HepG2 (cell line): ENCODE measurements around the gene HLCS. TPM values are rescaled to one million over a fixed set of nuclear protein-coding genes. Genes with fewer than 3 reads are reported as not detected.

Source experiments
- CENPT ChIP-seq: sonication (generic); formaldehyde crosslinking; IDR thresholded peaks from 2 replicates; pipeline ENCODE4 v1.8.0; 2022; ENCODE audit warnings: low read depth, mild to moderate bottlenecking, moderate library complexity, missing genetic modification reagents
- ETV6 ChIP-seq: sonication (generic); formaldehyde crosslinking; conservative IDR thresholded peaks from 2 replicates; pipeline ENCODE4 v1.4.0; 2020; ENCODE audit warnings: missing genetic modification reagents
- FOXJ3 ChIP-seq: sonication (generic); formaldehyde crosslinking; IDR thresholded peaks from 2 replicates; pipeline ENCODE4 v1.4.0; 2020; ENCODE audit warnings: missing genetic modification reagents, mild to moderate bottlenecking, borderline replicate concordance
- HOXA3 ChIP-seq: sonication (generic); formaldehyde crosslinking; IDR thresholded peaks from 2 replicates; pipeline ENCODE4 v1.5.0; 2020; ENCODE audit warnings: missing genetic modification reagents
- HOXA7 ChIP-seq: sonication (generic); formaldehyde crosslinking; IDR thresholded peaks from 2 replicates; pipeline ENCODE4 v1.8.1; 2022; ENCODE audit warnings: mild to moderate bottlenecking, missing genetic modification reagents, moderate library complexity
- IRF2 ChIP-seq: IDR thresholded peaks from 2 replicates; pipeline ENCODE4 v1.6.1; 2018; ENCODE audit warnings: missing genetic modification reagents, missing compliant biosample characterization
- NFIC ChIP-seq: IDR thresholded peaks from 2 replicates; pipeline ENCODE4 v1.6.1; 2012; ENCODE audit warnings: mild to moderate bottlenecking, low read length, inconsistent platforms
- NFRKB ChIP-seq: fragments of 450-650 bp; IDR thresholded peaks from 2 replicates; pipeline ENCODE4 v1.6.1; 2017
- RARA ChIP-seq: IDR thresholded peaks from 2 replicates; pipeline ENCODE4 v1.6.1; 2016; ENCODE audit warnings: missing genetic modification reagents, missing compliant biosample characterization
- RELA ChIP-seq: sonication (generic); formaldehyde crosslinking; IDR thresholded peaks from 2 replicates; pipeline ENCODE4 v1.4.0; 2020; ENCODE audit warnings: missing genetic modification reagents
- SALL1 ChIP-seq: sonication (generic); formaldehyde crosslinking; IDR thresholded peaks from 2 replicates; pipeline ENCODE4 v1.8.0; 2022; ENCODE audit warnings: mild to moderate bottlenecking, missing genetic modification reagents
- SMAD9 ChIP-seq: sonication (generic); formaldehyde crosslinking; IDR thresholded peaks from 2 replicates; pipeline ENCODE4 v1.5.1; 2020; ENCODE audit warnings: mild to moderate bottlenecking, missing genetic modification reagents
- SRY ChIP-seq: sonication (generic); formaldehyde crosslinking; IDR thresholded peaks from 2 replicates; pipeline ENCODE4 v1.8.0; 2022; ENCODE audit warnings: mild to moderate bottlenecking, missing genetic modification reagents
- TBL1XR1 ChIP-seq: fragments of 150-350 bp; IDR thresholded peaks from 2 replicates; pipeline ENCODE4 v1.6.1; 2014; ENCODE audit warnings: borderline replicate concordance, low read length; ENCODE audit not compliant: partially characterized antibody
- TOPORS ChIP-seq: sonication (generic); formaldehyde crosslinking; IDR thresholded peaks from 2 replicates; pipeline ENCODE4 v1.8.0; 2023; ENCODE audit warnings: mild to moderate bottlenecking, missing genetic modification reagents
- ZEB1 ChIP-seq: IDR thresholded peaks from 2 replicates; pipeline ENCODE4 v1.6.1; 2012; ENCODE audit warnings: mild to moderate bottlenecking, low read depth, inconsistent platforms; ENCODE audit not compliant: insufficient replicate concordance
- ZNF629 ChIP-seq: sonication (generic); formaldehyde crosslinking; conservative IDR thresholded peaks from 2 replicates; pipeline ENCODE4 v1.5.0; 2020; ENCODE audit warnings: missing genetic modification reagents
- ZZZ3 ChIP-seq: sonication (generic); formaldehyde crosslinking; IDR thresholded peaks from 2 replicates; pipeline ENCODE4 v1.4.0; 2020; ENCODE audit warnings: missing genetic modification reagents, mild to moderate bottlenecking, borderline replicate concordance
- polyA plus RNA-seq, 8 experiments: library from polyadenylated mRNA; depleted of rRNA in 3 of 8; stranded (reverse) in 7 of 8; unstranded in 1 of 8; fragments of >200 nt; fragmentation: Illumina TruSeq in 4 of 8; extraction: Trizol in 4 of 8; gene quantifications; 2 replicates each; pipeline versions ENCODE4 v1.2.1 to v1.2.3, GENCODE V29; 2011 to 2016; ENCODE audit warnings: low read depth in 4 of 8, missing spikeins in 1 of 8, mixed read lengths in 1 of 8; ENCODE audit not compliant: insufficient read depth in 1 of 8
- total RNA-seq, 5 experiments: library from RNA; depleted of rRNA; stranded (reverse); fragments of >200 nt; fragmentation: Illumina TruSeq; extraction: Trizol; gene quantifications; 2 replicates each; pipeline ENCODE4 v1.2.3, GENCODE V29; 2016; ENCODE audit warnings: low read depth in 1 of 5
- TF ChIP-seq, protein P1 (sequence below): sonication (generic); formaldehyde crosslinking; IDR thresholded peaks from 2 replicates; pipeline ENCODE4 v1.4.0; 2020; ENCODE audit warnings: low read depth, mild to moderate bottlenecking, missing genetic modification reagents
- TF ChIP-seq, protein P2 (sequence below): IDR thresholded peaks from 2 replicates; pipeline ENCODE4 v1.6.1; 2016; ENCODE audit warnings: low read depth
- TF ChIP-seq, protein P3 (sequence below): sonication (generic); formaldehyde crosslinking; IDR thresholded peaks from 2 replicates; pipeline ENCODE4 v1.5.1; 2020; ENCODE audit warnings: missing genetic modification reagents, mild to moderate bottlenecking, borderline replicate concordance
- TF ChIP-seq, protein P4 (sequence below): sonication (generic); formaldehyde crosslinking; conservative IDR thresholded peaks from 2 replicates; pipeline ENCODE4 v1.4.0; 2020; ENCODE audit warnings: mild to moderate bottlenecking, missing genetic modification reagents, moderate library complexity
- TF ChIP-seq, protein P5 (sequence below): sonication (generic); formaldehyde crosslinking; IDR thresholded peaks from 2 replicates; pipeline ENCODE4 v1.4.0; 2020; ENCODE audit warnings: missing genetic modification reagents; ENCODE audit errors: not compliant biosample characterization
- TF ChIP-seq, protein P6 (sequence below): sonication (generic); formaldehyde crosslinking; IDR thresholded peaks from 2 replicates; pipeline ENCODE4 v1.8.1; 2023; ENCODE audit warnings: missing genetic modification reagents, mild to moderate bottlenecking, borderline replicate concordance

HLCS gene
- total and polyA plus RNA-seq, 2 of the 13 experiments (the other 11 are each of a cell fraction or from before 2014, with no cell fraction given), result 7.9 to 12.3 TPM

GRCh38 chr21:36733857-36734256 lies 232.6 kb downstream of the HLCS start (continued):
- TF ChIP-seq SRY (CRISPR knock-in tag) (no peak), ZZZ3 (no peak), RELA (CRISPR knock-in tag) (no peak), ETV6 (CRISPR knock-in tag) (no peak), ZNF629 (CRISPR knock-in tag) (no peak), SMAD9 (CRISPR knock-in tag) (no peak), HOXA3 (CRISPR knock-in tag) (0 out of 2 replicates have a peak, but pooled peaks have one; percentile 23), TOPORS (CRISPR knock-in tag) (no peak), RARA (CRISPR knock-in tag) (peak; percentile 33), SALL1 (CRISPR knock-in tag) (peak; percentile 15; the same call in 1 of the 2 replicates), TBL1XR1 (no peak), ZEB1 (no peak), NFIC (no peak), FOXJ3 (no peak), CENPT (no peak), NFRKB (no peak), HOXA7 (no peak), IRF2 (CRISPR knock-in tag) (no peak)
- TF ChIP-seq, protein P1, sequence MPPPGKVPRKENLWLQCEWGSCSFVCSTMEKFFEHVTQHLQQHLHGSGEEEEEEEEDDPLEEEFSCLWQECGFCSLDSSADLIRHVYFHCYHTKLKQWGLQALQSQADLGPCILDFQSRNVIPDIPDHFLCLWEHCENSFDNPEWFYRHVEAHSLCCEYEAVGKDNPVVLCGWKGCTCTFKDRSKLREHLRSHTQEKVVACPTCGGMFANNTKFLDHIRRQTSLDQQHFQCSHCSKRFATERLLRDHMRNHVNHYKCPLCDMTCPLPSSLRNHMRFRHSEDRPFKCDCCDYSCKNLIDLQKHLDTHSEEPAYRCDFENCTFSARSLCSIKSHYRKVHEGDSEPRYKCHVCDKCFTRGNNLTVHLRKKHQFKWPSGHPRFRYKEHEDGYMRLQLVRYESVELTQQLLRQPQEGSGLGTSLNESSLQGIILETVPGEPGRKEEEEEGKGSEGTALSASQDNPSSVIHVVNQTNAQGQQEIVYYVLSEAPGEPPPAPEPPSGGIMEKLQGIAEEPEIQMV (CRISPR knock-in tag), result no peak
- TF ChIP-seq, protein P2, sequence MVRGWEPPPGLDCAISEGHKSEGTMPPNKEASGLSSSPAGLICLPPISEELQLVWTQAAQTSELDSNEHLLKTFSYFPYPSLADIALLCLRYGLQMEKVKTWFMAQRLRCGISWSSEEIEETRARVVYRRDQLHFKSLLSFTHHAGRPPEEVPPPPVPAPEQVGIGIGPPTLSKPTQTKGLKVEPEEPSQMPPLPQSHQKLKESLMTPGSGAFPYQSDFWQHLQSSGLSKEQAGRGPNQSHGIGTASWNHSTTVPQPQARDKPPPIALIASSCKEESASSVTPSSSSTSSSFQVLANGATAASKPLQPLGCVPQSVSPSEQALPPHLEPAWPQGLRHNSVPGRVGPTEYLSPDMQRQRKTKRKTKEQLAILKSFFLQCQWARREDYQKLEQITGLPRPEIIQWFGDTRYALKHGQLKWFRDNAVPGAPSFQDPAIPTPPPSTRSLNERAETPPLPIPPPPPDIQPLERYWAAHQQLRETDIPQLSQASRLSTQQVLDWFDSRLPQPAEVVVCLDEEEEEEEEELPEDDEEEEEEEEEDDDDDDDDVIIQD (CRISPR knock-in tag), result no peak
- TF ChIP-seq, protein P3, sequence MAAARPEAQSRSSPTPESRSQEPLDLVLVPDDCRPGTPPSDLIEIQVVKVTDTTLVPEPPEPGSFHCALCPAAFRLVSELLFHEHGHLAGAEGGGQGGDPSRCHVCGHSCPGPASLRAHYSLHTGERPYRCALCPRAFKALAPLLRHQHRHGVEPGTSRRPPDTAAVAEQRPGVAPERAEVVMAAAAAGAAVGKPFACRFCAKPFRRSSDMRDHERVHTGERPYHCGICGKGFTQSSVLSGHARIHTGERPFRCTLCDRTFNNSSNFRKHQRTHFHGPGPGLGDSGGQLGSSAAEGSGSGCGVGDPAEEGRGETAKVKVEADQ (CRISPR knock-in tag), result no peak
- TF ChIP-seq, protein P4, sequence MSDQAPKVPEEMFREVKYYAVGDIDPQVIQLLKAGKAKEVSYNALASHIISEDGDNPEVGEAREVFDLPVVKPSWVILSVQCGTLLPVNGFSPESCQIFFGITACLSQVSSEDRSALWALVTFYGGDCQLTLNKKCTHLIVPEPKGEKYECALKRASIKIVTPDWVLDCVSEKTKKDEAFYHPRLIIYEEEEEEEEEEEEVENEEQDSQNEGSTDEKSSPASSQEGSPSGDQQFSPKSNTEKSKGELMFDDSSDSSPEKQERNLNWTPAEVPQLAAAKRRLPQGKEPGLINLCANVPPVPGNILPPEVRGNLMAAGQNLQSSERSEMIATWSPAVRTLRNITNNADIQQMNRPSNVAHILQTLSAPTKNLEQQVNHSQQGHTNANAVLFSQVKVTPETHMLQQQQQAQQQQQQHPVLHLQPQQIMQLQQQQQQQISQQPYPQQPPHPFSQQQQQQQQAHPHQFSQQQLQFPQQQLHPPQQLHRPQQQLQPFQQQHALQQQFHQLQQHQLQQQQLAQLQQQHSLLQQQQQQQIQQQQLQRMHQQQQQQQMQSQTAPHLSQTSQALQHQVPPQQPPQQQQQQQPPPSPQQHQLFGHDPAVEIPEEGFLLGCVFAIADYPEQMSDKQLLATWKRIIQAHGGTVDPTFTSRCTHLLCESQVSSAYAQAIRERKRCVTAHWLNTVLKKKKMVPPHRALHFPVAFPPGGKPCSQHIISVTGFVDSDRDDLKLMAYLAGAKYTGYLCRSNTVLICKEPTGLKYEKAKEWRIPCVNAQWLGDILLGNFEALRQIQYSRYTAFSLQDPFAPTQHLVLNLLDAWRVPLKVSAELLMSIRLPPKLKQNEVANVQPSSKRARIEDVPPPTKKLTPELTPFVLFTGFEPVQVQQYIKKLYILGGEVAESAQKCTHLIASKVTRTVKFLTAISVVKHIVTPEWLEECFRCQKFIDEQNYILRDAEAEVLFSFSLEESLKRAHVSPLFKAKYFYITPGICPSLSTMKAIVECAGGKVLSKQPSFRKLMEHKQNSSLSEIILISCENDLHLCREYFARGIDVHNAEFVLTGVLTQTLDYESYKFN (CRISPR knock-in tag), result 0 out of 2 replicates have a peak, but pooled peaks have one; percentile 20
- TF ChIP-seq, protein P5, sequence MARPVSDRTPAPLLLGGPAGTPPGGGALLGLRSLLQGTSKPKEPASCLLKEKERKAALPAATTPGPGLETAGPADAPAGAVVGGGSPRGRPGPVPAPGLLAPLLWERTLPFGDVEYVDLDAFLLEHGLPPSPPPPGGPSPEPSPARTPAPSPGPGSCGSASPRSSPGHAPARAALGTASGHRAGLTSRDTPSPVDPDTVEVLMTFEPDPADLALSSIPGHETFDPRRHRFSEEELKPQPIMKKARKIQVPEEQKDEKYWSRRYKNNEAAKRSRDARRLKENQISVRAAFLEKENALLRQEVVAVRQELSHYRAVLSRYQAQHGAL (CRISPR knock-in tag), result no peak
- TF ChIP-seq, protein P6, sequence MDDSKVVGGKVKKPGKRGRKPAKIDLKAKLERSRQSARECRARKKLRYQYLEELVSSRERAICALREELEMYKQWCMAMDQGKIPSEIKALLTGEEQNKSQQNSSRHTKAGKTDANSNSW (CRISPR knock-in tag), result no peak
